GM18526 (cell line): Measurements from ENCODE around the gene CCK.

Experiments used
- POLR2A ChIP-seq: IDR thresholded peaks from 3 replicates; pipeline ENCODE4 v1.6.1; 2011; ENCODE audit not compliant: insufficient read length; ENCODE audit errors: extremely low read depth

The CCK gene

DNA sequence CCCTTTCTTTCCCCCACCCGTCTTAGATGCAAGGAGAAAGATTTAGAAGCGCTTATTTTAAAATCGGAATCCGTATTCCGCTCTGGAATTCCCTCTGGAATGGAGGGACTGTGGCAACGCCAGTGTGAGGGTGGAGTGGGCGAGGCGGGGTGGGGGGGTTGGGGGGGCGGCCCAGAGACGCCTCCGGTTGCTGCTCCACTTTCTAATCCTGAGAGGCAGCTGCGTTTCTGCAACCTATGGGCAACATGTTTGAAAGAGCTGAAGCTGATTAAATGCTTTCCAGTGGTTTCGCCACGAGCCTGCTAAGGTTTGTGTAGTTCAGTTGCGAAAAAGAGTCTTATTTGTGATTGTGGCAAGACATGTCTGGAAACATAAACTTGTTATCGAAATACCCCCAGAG, at the start of gene CCK:
CCK (minus strand) TSS at position 101 of the 400 bp plus-strand sequence. CDS start 2,555 bp downstream, outside the sequence.
- no peak for TF ChIP-seq POLR2A

GRCh38 chr3:42314411-42314810, 48.4 kb upstream of the CCK start:
- TF ChIP-seq POLR2A = no peak

DNA sequence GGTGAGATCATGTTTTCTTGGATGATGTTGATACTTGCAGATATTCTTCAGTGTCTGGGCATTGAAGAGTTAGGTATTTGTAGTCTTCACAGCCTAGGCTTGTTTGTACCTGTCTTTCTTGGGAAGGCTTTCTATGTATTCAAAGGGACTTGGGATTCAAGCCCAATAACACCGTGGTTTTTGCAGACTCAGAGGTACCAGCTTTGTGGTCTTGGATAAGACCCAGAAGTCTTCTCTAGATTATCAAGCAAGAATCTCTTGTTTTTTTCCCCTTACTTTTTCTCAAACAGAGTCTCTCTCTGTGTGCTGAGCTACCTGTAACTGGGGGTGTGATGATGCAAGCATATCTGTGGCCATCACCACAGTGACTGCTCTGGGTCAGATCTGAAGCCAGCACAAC, 42.7 kb upstream of the CCK start:
- TF ChIP-seq POLR2A = no peak

GRCh38 chr3:42306499-42306898, 40.5 kb upstream of the CCK start:
- TF ChIP-seq POLR2A = no peak

DNA sequence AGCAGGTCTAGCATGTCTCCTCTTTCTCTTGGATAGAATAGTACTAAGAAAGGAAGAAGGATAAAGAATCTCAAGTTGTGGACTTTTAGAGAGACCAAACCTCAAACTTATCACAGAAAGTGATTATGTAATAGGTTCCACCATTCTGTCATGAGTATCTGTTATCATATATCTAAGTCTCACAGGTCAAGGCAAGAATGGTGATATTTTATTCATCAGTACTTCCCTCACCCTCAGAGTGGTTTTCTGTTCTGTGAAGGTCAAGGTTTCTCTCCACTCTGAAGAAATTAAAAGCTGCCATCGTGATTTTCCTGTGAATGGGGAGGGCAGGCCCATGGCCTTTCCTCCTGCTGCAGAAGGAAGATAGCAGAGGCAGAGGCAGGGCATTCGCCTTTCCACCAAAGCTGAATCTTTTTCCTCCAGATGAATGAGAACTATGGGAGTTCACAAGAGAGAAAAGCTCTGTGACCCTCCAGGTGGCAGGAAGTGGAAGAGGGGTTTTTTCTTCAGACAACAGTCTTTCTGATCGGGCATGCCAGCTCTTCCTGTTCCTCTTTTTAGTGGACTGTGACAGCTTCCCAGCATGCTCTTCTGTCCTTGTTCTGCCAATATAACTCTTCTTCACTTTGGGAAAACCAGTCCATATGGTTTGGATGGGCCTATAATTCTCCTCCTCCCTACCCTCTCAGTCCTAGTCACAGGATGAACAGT, 37.1 kb upstream of the CCK start:
- TF ChIP-seq POLR2A = no peak

DNA sequence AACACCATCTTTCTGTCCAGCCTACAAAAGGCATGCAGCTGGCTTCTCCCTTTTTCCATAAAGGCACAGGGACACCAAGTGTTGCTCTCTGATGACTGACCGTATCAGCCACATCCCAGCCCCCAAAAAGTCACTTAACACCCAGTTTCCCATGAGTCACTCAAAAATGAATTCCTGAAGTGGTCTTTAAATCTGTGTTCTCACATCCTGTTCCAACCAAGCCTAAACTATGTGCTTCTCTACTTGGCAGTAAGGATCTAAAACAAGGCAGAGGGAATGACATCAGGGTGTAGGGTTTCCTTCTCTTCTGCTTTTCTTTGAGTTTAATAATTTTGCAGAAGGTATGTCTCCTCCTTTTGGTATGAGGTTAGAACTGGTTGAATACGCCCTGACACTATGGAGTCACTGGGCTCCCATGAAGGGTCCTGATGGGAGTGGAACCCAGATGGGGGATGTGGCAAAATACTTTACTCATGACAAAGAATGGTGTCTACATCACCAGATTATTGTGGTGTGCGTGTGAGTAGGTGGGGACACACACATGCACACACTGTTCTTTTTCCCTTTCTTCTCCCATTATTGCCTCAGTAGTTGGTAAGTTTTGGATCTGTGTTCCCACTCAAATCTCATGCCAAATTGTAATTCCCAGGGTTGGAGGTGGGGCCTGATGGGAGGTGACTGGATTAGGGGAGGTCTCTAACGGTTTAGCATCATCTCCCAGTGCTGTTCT, 35.6 kb upstream of the CCK start:
- TF ChIP-seq POLR2A = no peak

DNA sequence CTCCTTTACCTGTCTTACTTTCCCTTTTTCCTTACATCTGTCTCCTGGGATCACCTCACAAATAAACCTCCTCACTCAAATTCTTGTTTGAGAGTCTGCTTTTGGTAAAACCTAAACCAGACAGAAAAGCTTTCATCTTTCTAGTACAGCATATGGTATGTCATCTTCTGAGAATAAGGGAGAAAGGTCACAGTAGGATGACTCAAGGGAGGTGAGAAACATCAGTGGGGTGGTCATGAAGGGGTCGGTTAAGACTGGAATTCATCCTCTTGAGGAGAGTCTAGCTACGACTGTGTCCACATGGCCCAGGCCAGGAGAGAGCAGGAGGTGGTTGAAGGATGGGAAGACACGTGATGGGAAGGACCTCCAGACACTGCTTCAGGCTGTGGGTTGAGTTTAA, 34.8 kb upstream of the CCK start:
- TF ChIP-seq POLR2A = no peak

GRCh38 chr3:42300013-42300412, 34.0 kb upstream of the CCK start:
- TF ChIP-seq POLR2A = no peak

DNA sequence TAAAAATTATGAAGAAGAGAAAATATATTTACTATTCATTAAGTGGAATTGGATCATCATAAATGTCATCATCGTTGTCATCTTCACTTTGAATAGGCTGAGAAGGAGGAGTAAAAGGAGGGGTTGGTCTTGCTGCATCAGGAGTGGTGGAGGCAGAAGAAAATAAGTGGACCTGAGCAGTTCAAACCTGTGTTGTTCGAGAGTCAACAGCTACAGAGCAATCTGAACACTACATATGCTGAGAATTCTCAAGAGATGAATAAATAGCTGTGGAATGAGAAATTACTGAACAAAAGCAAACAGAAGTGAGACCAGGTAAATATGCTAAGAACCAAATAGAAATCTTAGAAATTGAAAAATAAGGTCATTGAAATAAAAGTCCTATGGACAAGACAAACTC, 32.3 kb upstream of the CCK start:
- no peak for TF ChIP-seq POLR2A

DNA sequence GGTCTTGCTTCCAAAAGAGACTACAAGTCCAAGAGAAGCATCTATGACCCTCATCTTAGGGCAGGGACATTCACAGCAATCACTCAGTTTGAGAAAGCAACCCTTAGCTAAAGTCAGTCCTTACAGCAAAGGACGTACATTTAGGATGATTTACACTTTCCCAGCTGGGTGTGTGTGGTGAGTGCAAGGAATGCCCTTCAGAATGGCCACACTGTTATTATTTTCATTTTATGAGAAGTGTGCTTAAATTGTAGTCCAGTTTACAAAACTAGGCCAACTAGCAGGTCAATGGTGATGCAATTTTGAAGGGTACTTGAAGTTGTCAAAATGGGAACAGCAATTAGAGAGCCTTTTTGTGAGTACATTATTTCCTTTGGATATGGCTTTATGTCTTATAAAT, 26.0 kb upstream of the CCK start:
- no peak for TF ChIP-seq POLR2A

DNA sequence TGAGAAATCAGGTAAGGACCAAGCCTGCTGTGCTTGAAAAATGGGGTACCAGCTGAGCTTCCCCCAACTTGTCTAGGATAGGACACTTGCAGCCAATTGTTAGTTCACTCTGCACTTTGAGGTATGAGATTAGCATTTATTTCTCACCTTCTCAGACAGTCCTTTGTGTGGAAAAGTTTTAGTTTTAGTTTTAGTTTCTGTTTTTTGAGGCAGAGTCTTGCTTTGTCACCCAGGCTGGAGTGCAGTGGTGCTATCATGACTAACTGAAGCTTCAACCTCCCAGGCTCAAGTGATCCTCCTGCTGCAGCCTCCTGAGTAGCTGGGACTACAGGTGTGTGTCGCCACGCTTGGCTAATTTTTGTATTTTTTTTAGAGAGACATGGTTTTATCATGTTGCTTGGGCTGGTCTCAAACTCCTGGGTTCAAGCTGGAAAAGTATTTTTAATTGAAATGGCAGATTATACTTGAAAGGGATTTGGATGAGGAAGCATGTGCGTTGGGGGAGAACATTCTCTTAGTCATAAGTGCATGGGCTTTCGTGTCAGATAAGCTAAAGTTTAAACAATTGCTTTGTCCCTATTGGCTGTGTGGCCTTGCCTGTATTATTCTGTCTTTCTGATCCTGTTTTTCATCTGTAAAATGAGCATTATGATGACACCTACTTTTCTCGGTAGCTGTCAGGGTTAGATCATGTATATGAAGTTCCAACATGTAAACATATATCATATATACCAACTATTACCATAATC, 25.2 kb upstream of the CCK start:
- no peak for TF ChIP-seq POLR2A

DNA sequence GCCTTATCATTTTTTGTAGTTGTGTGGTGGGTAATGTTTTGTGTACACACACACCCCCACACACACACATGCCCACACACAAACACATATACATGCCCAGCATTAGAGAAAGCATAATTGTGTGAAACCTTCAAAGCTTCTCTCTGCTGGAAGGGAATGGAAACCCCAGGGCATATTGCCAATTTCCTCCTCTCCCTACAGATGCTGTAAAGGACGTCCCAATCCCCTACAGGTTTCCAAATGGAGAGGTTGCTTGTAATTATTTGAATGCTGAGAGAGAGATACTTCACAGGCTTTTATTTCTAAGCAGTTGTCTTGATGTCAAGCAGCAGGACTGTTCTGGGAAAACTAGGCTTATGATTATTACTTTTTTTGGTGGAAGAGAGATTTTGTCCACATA, 23.0 kb upstream of the CCK start:
- TF ChIP-seq POLR2A = no peak

GRCh38 chr3:42288385-42288784, 22.4 kb upstream of the CCK start:
- no peak for TF ChIP-seq POLR2A

- TF ChIP-seq POLR2A = no peak
Observed at GRCh38 chr3:42277676-42278075, 11.7 kb upstream of the CCK start.

- no peak for TF ChIP-seq POLR2A
Observed at GRCh38 chr3:42276141-42277132, 10.5 kb upstream of the CCK start.
